OCI-LY1 (cell line): ENCODE measurements around the gene ITIH3.

Experiments used
- H2AFZ ChIP-seq: fragments of 200-600 bp; sonication (generic), shearing (Covaris generic); 2 replicates; pipeline ENCODE4 v1.6.0; 2014; ENCODE audit warnings: antibody characterized with exemption, mild to moderate bottlenecking, low read length
- H3F3A ChIP-seq: fragments of 200-600 bp; sonication (generic), shearing (Covaris generic); 2 replicates; pipeline ENCODE4 v1.6.0; 2014; ENCODE audit warnings: mild to moderate bottlenecking, antibody characterized with exemption, low read length, moderate library complexity; ENCODE audit not compliant: insufficient read depth
- H3K27ac ChIP-seq: fragments of 200-600 bp; sonication (generic); 2 replicates; pipeline ENCODE4 v1.5.1; 2014; ENCODE audit warnings: low read length, mixed run types, mild to moderate bottlenecking, low read depth; ENCODE audit not compliant: poor library complexity, severe bottlenecking
- H3K27me3 ChIP-seq: fragments of 200-600 bp; sonication (generic); 2 replicates; pipeline ENCODE4 v1.6.0; 2014; ENCODE audit warnings: antibody characterized with exemption, mild to moderate bottlenecking, low read length, moderate library complexity; ENCODE audit not compliant: insufficient read depth
- H3K36me3 ChIP-seq: fragments of 200-600 bp; sonication (generic); 2 replicates; pipeline ENCODE4 v1.6.1; 2014; ENCODE audit warnings: mild to moderate bottlenecking, antibody characterized with exemption, low read length, moderate library complexity, mixed read lengths; ENCODE audit not compliant: insufficient read depth
- H3K4me1 ChIP-seq: fragments of 200-600 bp; sonication (generic); 2 replicates; pipeline ENCODE4 v1.5.1; 2014; ENCODE audit warnings: mild to moderate bottlenecking, low read length, moderate library complexity; ENCODE audit not compliant: insufficient read depth, severe bottlenecking
- H3K4me2 ChIP-seq: fragments of 200-600 bp; sonication (generic), shearing (Covaris generic); 2 replicates; pipeline ENCODE4 v1.6.1; 2014; ENCODE audit warnings: low read length
- H3K4me3 ChIP-seq: fragments of 200-600 bp; sonication (generic); 2 replicates; pipeline ENCODE4 v1.5.1; 2014; ENCODE audit warnings: low read length, low read depth, mild to moderate bottlenecking, mixed read lengths; ENCODE audit not compliant: poor library complexity, severe bottlenecking
- H3K79me2 ChIP-seq: fragments of 200-600 bp; shearing (Covaris generic); 2 replicates; pipeline ENCODE4 v1.6.1; 2016; ENCODE audit warnings: mixed run types, low read length, mixed read lengths; ENCODE audit not compliant: insufficient read depth
- H3K9ac ChIP-seq: fragments of 200-600 bp; sonication (generic), shearing (Covaris generic); 2 replicates; pipeline ENCODE4 v1.6.1; 2014; ENCODE audit warnings: mild to moderate bottlenecking, low read length, mixed read lengths
- H3K9me2 ChIP-seq: fragments of 200-600 bp; sonication (generic), shearing (Covaris generic); 2 replicates; pipeline ENCODE4 v1.6.1; 2014; ENCODE audit warnings: low read depth, mild to moderate bottlenecking, low read length, mixed read lengths
- H3K9me3 ChIP-seq: fragments of 200-600 bp; shearing (Covaris generic); 2 replicates; pipeline ENCODE4 v1.6.1; 2014; ENCODE audit warnings: low read length, mixed read lengths
- H4K20me1 ChIP-seq: fragments of 200-600 bp; sonication (generic), shearing (Covaris generic); 2 replicates; pipeline ENCODE4 v1.6.0; 2016; ENCODE audit warnings: mild to moderate bottlenecking, low read length; ENCODE audit not compliant: insufficient read depth
- CTCF ChIP-seq: fragments of 200-600 bp; sonication (generic), shearing (Covaris generic); IDR thresholded peaks from 2 replicates; pipeline ENCODE4 v1.5.1; 2017; ENCODE audit warnings: mild to moderate bottlenecking, antibody characterized with exemption, low read length, moderate library complexity, mixed read lengths
- EZH2 ChIP-seq: fragments of 200-600 bp; sonication (generic), shearing (Covaris generic); IDR thresholded peaks from 2 replicates; pipeline ENCODE4 v1.8.0; 2017; ENCODE audit warnings: borderline replicate concordance, mixed run types, mild to moderate bottlenecking, antibody characterized with exemption, low read length, moderate library complexity, mixed read lengths

Gene ITIH3

GRCh38 chr3:52795298-52795900, 803 bp downstream of the ITIH3 start:
- H3K27ac ChIP-seq = no peak overlapping the region
- H3K9me3 ChIP-seq = no peaks in the 10 kb centered on the region
- H3K4me3 ChIP-seq = no peak overlapping the region
- TF ChIP-seq EZH2 = no peak
- TF ChIP-seq CTCF = no peak
- H3K9me2 ChIP-seq = no peaks in the 10 kb centered on the region
- no peak overlapping the region for H3K4me2 ChIP-seq
- no peaks in the 10 kb centered on the region; the same call in 1 of the 2 replicates for H3K27me3 ChIP-seq
- no peaks in the 10 kb centered on the region for H3F3A ChIP-seq
- H3K4me1 ChIP-seq = no peaks in the 10 kb centered on the region
- H3K79me2 ChIP-seq = no peaks in the 10 kb centered on the region
- no peaks in the 10 kb centered on the region for H4K20me1 ChIP-seq
- H2AFZ ChIP-seq = no peak overlapping the region
- H3K36me3 ChIP-seq = no peaks in the 10 kb centered on the region
- no peak overlapping the region for H3K9ac ChIP-seq

GRCh38 chr3:52796411-52796810, 1.8 kb downstream of the ITIH3 start:
- Histone ChIP-seq H3K36me3 (no peaks in the 10 kb centered on the region), H3K27me3 (no peaks in the 10 kb centered on the region; the same call in 1 of the 2 replicates), H3K9ac (no peak overlapping the region), H3F3A (no peaks in the 10 kb centered on the region), H3K9me2 (no peaks in the 10 kb centered on the region), H3K4me3 (no peak overlapping the region), H3K79me2 (no peaks in the 10 kb centered on the region), H2AFZ (no peak overlapping the region), H3K4me2 (no peak overlapping the region), H4K20me1 (no peaks in the 10 kb centered on the region), H3K27ac (no peak overlapping the region), H3K4me1 (no peaks in the 10 kb centered on the region), H3K9me3 (no peaks in the 10 kb centered on the region)
- no peak for TF ChIP-seq CTCF
- TF ChIP-seq EZH2 = no peak

GRCh38 chr3:52798376-52798977, 3.9 kb downstream of the ITIH3 start:
- H3K4me2 ChIP-seq = no peak overlapping the region
- H3K9me2 ChIP-seq = no peaks in the 10 kb centered on the region
- no peaks in the 10 kb centered on the region for H3K9me3 ChIP-seq
- no peaks in the 10 kb centered on the region for H3K4me1 ChIP-seq
- H3K27ac ChIP-seq = no peak overlapping the region
- no peaks in the 10 kb centered on the region for H4K20me1 ChIP-seq
- no peaks in the 10 kb centered on the region for H3K79me2 ChIP-seq
- no peak overlapping the region for H2AFZ ChIP-seq
- no peaks in the 10 kb centered on the region; the same call in 1 of the 2 replicates for H3K27me3 ChIP-seq
- H3K36me3 ChIP-seq = no peaks in the 10 kb centered on the region
- no peaks in the 10 kb centered on the region for H3F3A ChIP-seq
- no peak for TF ChIP-seq EZH2
- TF ChIP-seq CTCF = no peak
- H3K4me3 ChIP-seq = no peak overlapping the region
- H3K9ac ChIP-seq = no peak overlapping the region
